Fibroblast of lung (primary cell): ENCODE data around the gene TRAF2. TPM values are rescaled to one million over a fixed set of nuclear protein-coding genes. Genes with fewer than 3 reads are reported as not detected.

Source experiments
- DNase-seq, 2 donors: peaks; one replicate each; pipeline versions ENCODE4 v3.0.0 to v3.0.0-alpha.2; 2010; ENCODE audit warnings: low read depth in 2 of 2
- H2AFZ ChIP-seq: 2 replicates; pipeline ENCODE4 v1.5.1; 2012; ENCODE audit warnings: low read length, control low read depth, inconsistent platforms
- H3K27ac ChIP-seq: 2 replicates; pipeline ENCODE4 v1.5.1; 2011; ENCODE audit warnings: low read length, control low read depth; ENCODE audit not compliant: insufficient read depth
- H3K27me3 ChIP-seq: 2 replicates; pipeline ENCODE4 v1.5.1; 2011; ENCODE audit warnings: mild to moderate bottlenecking, low read length; ENCODE audit not compliant: control insufficient read depth, insufficient read depth
- H3K36me3 ChIP-seq: 2 replicates; pipeline ENCODE4 v1.5.1; 2011; ENCODE audit warnings: low read length; ENCODE audit not compliant: control insufficient read depth, insufficient read depth
- H3K4me1 ChIP-seq: 2 replicates; pipeline ENCODE4 v1.5.1; 2011; ENCODE audit warnings: low read length; ENCODE audit not compliant: control insufficient read depth, insufficient read depth; ENCODE audit errors: extremely low read depth
- H3K4me2 ChIP-seq: 2 replicates; pipeline ENCODE4 v1.5.1; 2011; ENCODE audit warnings: low read length, control low read depth; ENCODE audit not compliant: insufficient read depth; ENCODE audit errors: extremely low read depth
- H3K4me3 ChIP-seq, 4 experiments: fragments of 200-600 bp in 1 of 4; sonication (generic) in 1 of 4; replicated peaks in 1 of 4; 2 replicates each; pipeline ENCODE4 v1.5.1; 2011 to 2016; ENCODE audit warnings: low read length in 4 of 4, low read depth in 3 of 4, mild to moderate bottlenecking in 3 of 4, control low read depth in 2 of 4, inconsistent platforms in 1 of 4, mixed read lengths in 1 of 4; ENCODE audit not compliant: insufficient read depth in 1 of 4; ENCODE audit errors: control extremely low read depth in 1 of 4
- H3K79me2 ChIP-seq: 2 replicates; pipeline ENCODE4 v1.5.1; 2012; ENCODE audit warnings: mild to moderate bottlenecking, low read length, inconsistent platforms; ENCODE audit not compliant: control insufficient read depth, insufficient read depth
- H3K9ac ChIP-seq: 2 replicates; pipeline ENCODE4 v1.5.1; 2011; ENCODE audit warnings: mild to moderate bottlenecking, low read length, control low read depth; ENCODE audit not compliant: insufficient read depth
- H3K9me3 ChIP-seq: 2 replicates; pipeline ENCODE4 v1.5.1; 2012; ENCODE audit warnings: low read depth, low read length; ENCODE audit not compliant: control insufficient read depth, insufficient read depth
- H4K20me1 ChIP-seq: 2 replicates; pipeline ENCODE4 v1.5.1; 2011; ENCODE audit warnings: low read length; ENCODE audit not compliant: control insufficient read depth, insufficient read depth; ENCODE audit errors: extremely low read depth
- CTCF ChIP-seq, 2 donors: IDR thresholded peaks in 1 of 2; conservative IDR thresholded peaks in 1 of 2; 1 replicate in 1 of 2; 2 replicates in 1 of 2; pipeline ENCODE4 v1.5.1; 2011 to 2012; ENCODE audit warnings: low read length in 2 of 2, control low read depth in 1 of 2, inconsistent platforms in 1 of 2, low read depth in 1 of 2, mild to moderate bottlenecking in 1 of 2
- EZH2 ChIP-seq: IDR thresholded peaks from 2 replicates; pipeline ENCODE4 v1.5.1; 2012; ENCODE audit warnings: low read length, control low read depth, mild to moderate bottlenecking; ENCODE audit errors: missing control alignments
- polyA plus RNA-seq, 2 donors: library from polyadenylated mRNA; depleted of rRNA in 1 of 2; stranded (reverse) in 1 of 2; unstranded in 1 of 2; fragments of >200 nt; gene quantifications; 2 replicates each; pipeline ENCODE4 v1.2.1, GENCODE V29; 2011 to 2012; ENCODE audit warnings: missing spikeins in 1 of 2
- total RNA-seq: library from RNA; depleted of rRNA; stranded (reverse); fragments of >200 nt; gene quantifications from 2 replicates; pipeline ENCODE4 v1.2.1, GENCODE V29; 2014

Gene TRAF2
- total and polyA plus RNA-seq, 2 donors (not counting 1 experiment from before 2014, with no cell fraction given) = 3.7 to 8.4 TPM

- peaks cover 19% of the 10 kb centered on the region for H3K27me3 ChIP-seq
- no peak for TF ChIP-seq CTCF (conservative IDR thresholded peaks at IDR 0.05 in 1 of 2, IDR thresholded peaks at IDR 0.05 in 1 of 2; ENCODE audit: low read depth in 1 of 2, low read length in 2 of 2)
- no peak for TF ChIP-seq EZH2
- H3K4me1 ChIP-seq = peaks cover 3% of the 10 kb centered on the region
- H3K27ac ChIP-seq = peak within 1 kb of the TSS; percentile 77
- H3K79me2 ChIP-seq = no peaks in the 10 kb centered on the region
- H3K4me3 ChIP-seq = peak within 1 kb of the TSS; percentile 78 to 91 (median 83)
- peak within 1 kb of the TSS; percentile 74 for H3K9ac ChIP-seq
- no peaks in the 10 kb centered on the region for H4K20me1 ChIP-seq
- peak within 1 kb of the TSS; percentile 84 for H2AFZ ChIP-seq
- H3K36me3 ChIP-seq = peaks cover 14% of the 10 kb centered on the region
- peak; percentile 99 for DNase-seq
- H3K9me3 ChIP-seq = no peaks in the 10 kb centered on the region
- H3K4me2 ChIP-seq = peak within 1 kb of the TSS; percentile 97
Observed at GRCh38 chr9:136849038-136849959, 37.0 kb upstream of the TRAF2 start, which contains the start of gene PHPT1. PHPT1 (plus strand) TSS chr9:136849409; CDS start chr9:136849431, 22 bp downstream.

- Histone ChIP-seq H3K9me3 (no peaks in the 10 kb centered on the region), H3K27ac (peak overlapping the region; percentile 43), H2AFZ (no peak overlapping the region), H3K79me2 (no peaks in the 10 kb centered on the region), H3K27me3 (peaks cover 16% of the 10 kb centered on the region), H3K4me1 (peaks cover 3% of the 10 kb centered on the region), H3K36me3 (peaks cover 15% of the 10 kb centered on the region), H4K20me1 (no peaks in the 10 kb centered on the region), H3K4me3 (peak overlapping the region; percentile 58 to 87 (median 77)), H3K4me2 (peak overlapping the region; percentile 93), H3K9ac (peak overlapping the region; percentile 70)
- no peak for TF ChIP-seq EZH2
- no peak for TF ChIP-seq CTCF (conservative IDR thresholded peaks at IDR 0.05 in 1 of 2, IDR thresholded peaks at IDR 0.05 in 1 of 2; ENCODE audit: low read depth in 1 of 2, low read length in 2 of 2)
- DNase-seq = no peak
Observed at GRCh38 chr9:136849960-136850865, 36.1 kb upstream of the TRAF2 start.
